ENCODE data around the gene NUDT17.

Gene NUDT17

GRCh38 chr1:145891587-145892485, 46.4 kb downstream of the NUDT17 start:
- DNase-seq, result peak; percentile 73

DNA sequence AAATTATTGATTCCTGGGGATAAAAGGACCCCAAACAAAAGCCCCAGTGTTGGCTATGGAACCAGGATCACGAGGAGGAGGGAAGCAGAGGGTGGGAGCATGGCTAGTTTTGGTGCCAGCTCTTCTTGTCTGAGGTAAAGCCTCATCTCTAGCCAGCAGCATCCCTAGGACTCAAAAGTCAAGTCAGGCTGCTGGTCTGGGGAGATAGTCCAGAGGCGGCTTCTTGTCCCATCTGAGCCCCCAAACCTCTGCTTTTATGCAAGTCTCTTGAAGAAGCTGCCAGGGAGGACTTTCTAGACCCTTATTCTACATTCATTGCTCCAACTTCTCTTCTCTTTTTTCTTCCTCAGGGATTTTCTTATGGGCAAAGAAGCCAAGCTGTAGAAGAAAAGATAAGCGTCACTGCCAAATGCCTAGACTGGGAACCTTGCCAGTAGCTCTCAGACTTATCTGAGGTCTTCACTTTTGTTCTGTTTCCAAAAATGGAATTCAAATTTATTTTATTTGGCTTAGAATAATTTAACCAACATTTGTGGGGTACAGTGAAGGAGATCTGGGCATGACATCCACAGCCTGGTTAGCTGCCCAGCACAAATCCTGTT, 47.2 kb downstream of the NUDT17 start:
- DNase-seq, result no peak

- no peak for DNase-seq
These were observed 48.1 kb downstream of the NUDT17 start for GRCh38 chr1:145893306-145894055.

GRCh38 chr1:145895471-145895870, 50.0 kb downstream of the NUDT17 start:
- no peak for DNase-seq

DNA sequence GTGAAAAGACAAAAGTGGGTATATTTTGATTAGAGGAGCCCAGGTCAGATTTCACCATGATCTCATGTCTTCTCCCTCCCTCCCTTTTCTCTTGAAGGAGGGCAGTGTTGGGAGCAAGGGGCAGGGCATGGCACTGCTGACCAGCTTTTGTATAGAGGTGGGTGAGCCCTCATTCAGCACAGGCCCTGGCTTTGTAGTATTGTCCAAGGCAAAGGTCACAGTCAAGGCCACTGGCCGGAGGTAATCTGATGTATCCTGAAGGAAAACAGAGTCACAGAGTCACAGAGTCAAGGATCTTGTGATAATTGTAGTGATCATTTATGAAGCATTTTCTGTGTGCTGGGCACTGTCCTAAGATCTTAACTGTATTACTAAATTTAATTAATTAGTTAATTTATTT, 52.5 kb downstream of the NUDT17 start:
- DNase-seq, result no peak

Measured in suppressor macrophage treated with lipopolysaccharide for 4 hours (primary cell).